Fibroblast of peridontal ligament (primary cell): Measurements from ENCODE around the gene NPY4R2.
"Not testable (repeated sequence)": the region's sequence is repeated elsewhere in the genome, so short reads cannot be mapped to it uniquely, and the experiment has no call there.

ENCODE experiments used
- DNase-seq: peaks from one replicate; pipeline ENCODE4 v3.0.0-alpha.2; 2010; ENCODE audit errors: extremely low read depth

NPY4R2 gene, protein sequence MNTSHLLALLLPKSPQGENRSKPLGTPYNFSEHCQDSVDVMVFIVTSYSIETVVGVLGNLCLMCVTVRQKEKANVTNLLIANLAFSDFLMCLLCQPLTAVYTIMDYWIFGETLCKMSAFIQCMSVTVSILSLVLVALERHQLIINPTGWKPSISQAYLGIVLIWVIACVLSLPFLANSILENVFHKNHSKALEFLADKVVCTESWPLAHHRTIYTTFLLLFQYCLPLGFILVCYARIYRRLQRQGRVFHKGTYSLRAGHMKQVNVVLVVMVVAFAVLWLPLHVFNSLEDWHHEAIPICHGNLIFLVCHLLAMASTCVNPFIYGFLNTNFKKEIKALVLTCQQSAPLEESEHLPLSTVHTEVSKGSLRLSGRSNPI

DNA sequence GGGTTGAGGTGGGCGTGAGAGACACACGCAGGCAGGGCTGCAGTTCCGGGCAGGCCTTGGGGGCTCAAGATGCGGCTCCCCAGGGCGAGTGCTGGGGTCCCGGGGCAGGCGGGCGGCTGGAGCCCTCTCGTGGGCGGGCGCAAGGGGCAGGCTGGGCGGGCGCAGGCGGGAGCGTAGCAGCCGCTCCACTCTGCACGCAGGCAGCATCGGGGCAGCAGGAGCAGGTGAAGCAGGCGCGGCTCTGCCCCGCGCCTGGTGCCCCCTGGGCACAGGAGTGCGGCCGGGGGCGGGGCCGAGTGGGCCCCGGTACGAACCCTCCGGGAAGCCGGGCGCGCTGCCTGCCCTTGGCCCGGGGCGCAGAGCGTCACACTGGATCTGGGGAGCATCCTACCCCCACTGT, at the start of gene NPY4R2:
TSS of gene NPY4R2 (plus strand) at position 188 of the 400 bp plus-strand sequence. CDS start 3,326 bp downstream, outside the sequence.
- DNase-seq: not testable (repeated sequence)

DNA sequence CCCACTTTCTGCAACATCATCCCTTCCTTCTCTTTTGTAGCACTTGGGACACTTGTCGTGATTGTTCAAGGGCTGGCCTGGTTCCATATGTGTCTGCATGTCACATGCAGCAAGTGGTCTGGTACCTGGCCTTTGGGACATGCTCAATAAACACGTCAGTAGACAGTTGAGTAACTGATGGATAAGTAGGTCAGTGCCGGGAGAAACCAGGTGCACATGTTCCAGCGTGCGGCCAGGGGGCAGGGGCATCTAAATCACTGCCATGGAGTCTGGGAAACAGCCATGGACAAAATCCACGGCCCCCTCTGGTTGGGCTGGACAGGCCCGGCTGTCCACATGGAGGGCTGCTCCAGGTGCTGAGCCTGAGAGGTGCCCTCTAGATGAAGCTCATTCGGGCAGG, 47.6 kb upstream of the NPY4R2 start:
- DNase-seq: not testable (repeated sequence)

DNA sequence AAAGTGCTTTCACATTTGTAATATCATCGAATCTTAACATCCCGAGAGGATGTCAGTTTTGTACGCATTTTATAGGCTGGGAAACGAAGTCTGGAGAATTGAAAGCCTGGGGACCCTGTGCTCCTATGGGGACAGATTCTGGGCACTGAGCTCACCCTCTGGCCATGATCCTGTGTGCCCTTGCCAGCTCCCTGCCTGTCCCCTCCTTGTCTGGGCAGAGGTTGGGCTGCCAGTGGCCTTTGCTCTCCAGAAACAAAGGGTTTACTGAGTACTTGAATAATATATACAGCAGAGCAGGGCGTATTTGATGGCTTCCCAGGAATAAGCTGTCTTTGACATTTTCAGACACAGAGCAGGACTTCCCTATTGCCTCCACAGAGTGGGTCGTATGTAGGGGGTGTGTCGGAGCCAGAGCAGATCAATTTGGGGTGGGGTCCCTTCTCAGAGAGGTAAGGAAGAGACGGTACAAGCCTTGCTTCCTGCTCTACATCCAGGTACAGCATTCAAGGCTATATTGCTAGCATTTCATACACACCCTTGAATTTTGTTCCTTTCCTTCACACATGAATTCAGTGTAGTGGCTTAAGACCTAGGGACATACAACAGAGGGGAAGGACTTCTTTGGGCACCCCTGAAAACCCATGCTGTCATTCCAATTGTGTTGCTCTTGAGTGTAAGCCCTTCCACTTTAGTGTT, 46.8 kb upstream of the NPY4R2 start:
- not testable (repeated sequence) for DNase-seq

DNA sequence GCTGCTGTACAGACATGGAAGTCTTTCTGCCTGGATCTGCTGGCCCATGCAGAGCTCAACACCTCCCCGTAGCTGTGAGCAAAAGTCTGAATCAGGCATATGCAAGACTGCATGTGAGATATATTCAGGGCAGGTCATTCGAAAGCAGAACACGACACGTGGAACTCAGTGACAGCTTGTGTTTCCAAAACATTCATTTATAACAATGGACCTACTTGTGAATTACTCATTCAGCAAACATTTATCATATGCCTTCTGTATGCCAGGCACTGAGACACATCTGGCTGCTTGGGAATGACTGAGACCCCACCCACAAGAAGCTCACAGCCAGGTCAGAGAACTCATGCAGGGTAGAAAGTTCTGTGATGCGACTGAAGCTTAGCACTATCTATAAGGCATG, 46.2 kb upstream of the NPY4R2 start:
- DNase-seq: not testable (repeated sequence)

DNA sequence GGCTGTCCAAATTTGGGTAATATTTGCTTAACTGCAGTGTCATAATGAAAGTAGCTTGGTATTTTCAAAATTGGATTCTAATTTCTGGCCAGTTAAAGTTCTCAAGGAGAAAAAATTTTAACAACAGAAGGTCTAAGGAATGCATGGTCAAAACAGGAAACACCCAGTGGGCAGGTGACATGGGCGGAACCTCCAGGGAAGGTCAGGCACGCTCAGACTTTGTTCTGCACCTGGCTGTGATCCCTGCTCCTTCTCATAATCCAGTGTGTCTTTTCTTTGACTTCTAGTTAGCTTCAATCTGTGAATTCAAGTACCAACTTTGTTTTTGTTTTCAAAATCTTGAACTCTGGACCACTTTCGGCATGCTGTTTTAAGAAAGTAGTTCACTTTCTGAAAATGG, 34.2 kb upstream of the NPY4R2 start:
- DNase-seq: not testable (repeated sequence)

DNA sequence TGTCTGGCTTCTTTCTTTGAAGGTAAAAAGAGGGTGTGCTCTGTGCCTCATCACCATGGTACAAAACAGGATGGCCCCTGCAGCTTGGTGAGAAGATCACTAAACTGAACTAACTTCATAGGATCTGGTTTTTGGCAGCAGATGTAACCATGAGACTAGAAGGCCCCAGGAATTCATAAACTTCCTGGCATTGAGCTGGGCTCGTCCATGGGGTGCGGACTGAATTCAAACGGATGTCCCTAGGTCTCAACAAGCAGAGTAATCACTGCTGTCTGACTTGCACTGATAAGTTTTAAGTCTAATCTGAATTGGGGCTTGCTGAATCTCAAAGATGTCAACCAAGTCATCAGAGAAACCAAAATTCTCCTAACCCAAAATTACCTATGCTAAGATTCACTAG, 33.5 kb upstream of the NPY4R2 start:
- DNase-seq: not testable (repeated sequence)

DNA sequence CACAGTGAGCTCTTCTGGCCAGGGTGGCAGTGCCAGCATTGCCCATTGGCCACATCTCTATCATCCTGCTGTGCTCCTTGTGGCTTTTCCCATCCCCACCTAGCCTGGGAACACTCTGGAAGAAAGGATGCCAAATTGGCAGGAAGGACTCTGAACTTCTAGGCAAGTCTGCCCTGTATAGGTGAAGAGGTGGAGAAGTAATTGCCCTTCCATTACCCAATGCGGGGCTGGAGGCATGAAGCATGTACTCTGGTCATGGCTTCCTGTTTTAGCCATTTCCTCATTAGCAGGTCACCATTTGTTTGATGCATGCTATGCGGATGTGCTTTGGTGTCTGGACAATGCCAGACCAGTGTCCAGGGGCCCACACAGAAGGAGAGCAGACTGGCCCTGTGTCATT, 32.1 kb upstream of the NPY4R2 start:
- not testable (repeated sequence) for DNase-seq

DNA sequence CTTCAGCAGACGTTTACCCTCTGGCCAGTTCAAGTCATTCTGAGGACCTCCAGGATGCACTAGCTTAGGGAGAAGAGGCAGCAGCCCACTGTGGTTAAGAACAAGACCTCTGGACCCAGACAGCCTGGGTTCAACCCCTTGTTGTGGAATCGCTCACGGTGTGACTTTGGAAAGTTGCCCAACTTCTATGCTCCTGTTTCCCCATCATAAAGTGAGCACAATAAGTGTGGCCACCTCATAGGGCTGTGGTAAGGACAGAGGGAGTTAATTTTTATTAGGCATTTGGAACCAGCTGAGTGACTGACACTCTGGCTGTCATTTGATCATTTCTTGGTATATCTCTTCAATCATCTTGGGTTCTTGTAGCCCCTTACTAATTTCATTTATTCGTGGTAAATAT, 31.6 kb upstream of the NPY4R2 start:
- DNase-seq: not testable (repeated sequence)

DNA sequence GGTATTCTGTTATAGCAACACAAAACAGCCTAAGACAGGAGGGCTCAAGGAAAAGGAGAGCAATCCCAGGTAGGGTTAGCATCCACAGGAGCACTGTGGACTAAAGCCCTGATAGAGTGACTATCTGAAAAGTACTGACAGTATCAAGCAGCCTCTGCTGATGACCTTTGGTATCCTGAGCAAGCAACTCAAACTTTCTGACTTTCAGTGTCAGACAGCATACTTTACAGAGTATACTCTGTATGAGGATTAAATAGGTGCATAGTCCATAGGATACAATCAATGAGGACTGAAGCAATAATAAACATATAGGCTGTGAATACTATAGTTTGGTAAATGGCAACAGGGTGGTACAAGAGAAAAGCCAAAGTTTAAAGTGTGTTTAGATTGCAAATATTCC, 27.7 kb upstream of the NPY4R2 start:
- DNase-seq: not testable (repeated sequence)

DNA sequence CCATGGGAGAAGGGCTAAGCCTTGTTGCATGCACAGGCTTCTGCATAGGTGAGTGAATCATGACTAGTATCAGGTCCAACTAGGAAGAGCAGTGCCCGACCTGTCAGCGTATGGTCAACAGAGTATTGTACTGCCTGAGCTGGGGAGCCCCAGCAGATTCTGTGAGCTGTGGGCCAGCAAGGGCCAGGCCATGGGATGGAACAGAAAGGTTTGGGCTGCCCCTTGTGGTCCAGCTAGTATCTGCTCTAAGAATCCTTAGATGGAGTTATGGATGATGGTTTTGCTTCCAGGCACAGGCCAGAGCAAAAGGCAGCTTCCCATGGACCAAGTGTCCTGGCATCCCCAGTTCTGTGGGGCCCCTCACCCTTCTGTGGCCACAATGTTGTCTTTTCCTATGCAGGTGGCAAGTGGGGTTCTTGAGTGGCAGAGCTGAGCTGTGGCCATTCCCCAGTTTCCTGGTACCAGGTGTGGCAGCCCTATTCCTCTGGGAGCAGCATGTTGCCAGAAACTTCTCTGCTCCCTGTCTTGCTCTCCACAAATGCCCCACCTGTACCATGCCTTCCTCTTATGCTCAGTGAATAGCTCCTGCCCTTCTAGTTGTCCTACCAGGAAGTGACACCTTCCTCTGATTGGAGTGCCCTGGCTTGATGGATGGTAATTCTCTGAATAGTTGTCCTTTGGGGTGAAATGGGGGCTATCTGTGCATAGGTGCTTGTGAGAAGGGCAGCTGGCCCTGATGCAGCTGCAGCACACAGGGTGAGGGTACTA, 25.8 kb upstream of the NPY4R2 start:
- not testable (repeated sequence) for DNase-seq

DNA sequence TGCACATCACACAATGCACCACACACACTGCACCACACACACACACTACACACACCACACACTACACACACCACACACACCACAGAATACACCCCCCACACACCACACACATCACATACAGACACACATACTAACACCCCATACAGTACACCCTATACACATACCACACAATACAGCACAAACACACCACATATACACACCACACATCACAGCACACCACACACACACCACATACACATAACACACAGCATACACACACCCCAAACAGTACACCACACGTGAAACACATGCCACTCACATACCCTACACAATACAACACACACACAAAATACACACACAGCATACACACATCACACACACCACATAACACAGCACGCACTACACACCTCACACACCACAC, 23.9 kb upstream of the NPY4R2 start:
- DNase-seq: not testable (repeated sequence)

DNA sequence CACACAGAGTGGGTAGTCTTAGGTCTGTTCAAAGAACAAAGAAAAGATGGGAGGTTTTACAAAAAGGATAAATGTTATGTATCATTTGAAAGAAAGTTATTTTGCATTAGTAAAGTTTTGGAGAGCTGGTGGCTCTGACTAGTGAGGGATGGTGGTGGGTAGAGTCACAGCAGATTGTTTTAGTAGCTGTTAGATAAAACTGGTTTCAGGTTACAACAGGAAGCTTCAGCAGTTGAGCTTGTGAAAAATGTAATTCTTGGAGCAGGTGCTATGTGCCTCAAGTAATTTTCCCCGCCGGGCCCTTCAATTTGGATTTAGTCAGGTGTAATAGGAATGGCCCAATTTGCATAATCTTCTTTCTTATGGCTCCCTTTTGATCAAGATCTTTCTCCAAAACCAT, 20.6 kb upstream of the NPY4R2 start:
- DNase-seq: not testable (repeated sequence)

DNA sequence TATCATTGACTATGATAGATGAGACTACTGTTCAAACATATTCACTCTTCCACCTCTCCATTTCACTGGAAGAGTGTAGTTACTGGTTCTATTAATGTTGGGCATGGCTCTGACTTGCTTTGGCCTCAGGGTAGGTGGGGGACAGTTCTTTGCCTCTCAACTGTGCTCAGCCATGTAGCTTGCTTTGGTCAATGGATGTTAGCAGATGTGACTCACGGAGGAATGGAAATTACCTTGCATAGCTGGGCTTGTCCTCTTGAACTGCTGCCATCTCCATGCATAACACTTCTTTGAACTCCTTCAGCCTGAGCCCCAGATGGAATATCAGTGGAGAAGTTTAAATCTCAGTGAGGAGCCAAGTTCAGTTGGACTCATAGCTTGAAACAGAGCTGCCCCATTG, 9.1 kb upstream of the NPY4R2 start:
- DNase-seq: not testable (repeated sequence)

DNA sequence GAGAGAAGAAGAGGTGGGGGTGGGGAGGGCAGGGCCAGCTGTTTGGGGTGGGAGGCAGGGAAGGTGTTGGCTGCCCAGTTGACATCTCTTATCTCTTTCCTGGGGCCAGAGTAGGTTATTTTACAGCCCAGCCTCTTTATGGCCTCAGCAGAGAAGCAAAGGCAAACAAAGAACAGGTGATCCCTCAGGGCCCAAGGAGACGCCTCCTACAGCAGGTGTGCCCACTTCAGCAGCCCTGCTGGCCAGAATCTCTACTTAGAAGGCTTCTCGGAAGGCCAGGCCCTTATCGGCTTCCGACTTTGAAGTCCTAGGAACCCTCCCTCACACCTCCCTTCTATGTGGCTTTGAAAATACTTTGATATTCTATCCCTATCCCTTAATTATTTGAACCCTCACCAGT, 8.0 kb upstream of the NPY4R2 start:
- not testable (repeated sequence) for DNase-seq

DNA sequence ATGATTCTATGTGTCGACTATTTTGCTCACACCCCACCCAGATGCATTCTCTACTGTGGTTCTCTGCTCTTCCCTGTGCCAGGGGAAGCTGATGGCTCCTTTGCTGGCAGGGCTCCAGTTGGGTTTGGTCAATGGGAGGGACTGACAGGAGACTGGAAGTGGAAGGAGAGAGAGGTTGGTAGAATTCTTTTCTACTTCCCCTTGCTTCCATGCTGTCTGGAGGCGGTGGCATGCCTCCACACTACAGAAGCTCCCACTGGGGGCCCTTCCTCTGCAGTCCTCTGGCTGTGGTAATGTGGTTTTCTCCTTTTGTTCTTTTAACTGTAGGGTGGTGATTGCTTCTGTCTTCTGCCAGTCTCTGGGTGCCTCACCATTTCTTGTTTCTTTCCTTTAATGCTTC, 4.4 kb upstream of the NPY4R2 start:
- DNase-seq: not testable (repeated sequence)

DNA sequence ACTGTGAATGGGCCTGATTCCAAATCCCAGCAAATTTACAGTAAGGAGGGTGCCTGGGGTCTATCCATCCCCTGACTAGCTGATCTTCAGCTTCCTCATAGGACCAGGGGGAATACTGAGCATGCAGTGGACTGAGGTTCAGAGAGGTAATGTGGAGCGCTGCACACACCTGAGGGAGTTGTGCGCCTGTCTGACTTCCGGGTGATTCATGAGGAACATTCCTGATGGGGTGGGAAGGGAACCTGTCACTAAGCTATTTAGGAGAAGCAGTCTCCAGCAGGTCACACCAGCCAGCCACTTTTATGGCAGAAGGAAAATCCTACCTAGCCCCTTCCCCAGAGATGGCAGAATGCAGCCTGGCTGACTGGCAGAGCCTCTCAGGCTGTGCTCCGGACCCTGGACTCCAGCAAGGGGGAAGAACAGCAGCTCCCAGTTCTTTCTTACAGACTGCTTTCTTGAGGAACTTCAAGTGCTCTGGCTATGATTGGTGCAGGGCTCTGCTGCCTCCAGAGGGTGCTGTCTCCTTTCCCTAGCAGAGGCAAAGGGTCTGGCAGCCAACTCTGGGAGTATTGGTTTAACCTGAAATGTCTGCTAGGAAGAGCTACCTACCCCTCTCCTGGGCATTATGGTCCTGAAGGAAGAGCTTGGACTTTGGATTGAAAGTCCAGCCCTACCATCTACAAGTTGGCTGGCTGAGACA, 2.5 kb upstream of the NPY4R2 start:
- not testable (repeated sequence) for DNase-seq

DNA sequence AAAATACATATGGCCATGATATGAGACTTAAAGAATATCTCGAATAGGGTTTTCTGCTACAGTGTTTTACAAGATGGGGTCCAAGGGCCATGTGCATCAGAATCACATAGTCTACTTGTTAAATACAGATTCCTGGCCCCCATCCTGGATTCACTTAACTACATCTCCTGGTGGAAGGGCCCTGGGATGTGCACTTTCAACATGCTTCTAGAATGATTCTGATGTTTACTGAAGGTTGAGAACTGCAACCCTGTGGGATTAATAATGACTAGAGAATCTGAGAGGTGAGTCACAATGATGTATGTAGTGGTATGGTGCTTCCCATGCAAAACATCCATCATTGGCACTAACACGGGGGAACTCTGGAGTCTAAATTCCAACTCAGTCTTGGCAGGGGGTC, 2.1 kb downstream of the NPY4R2 start:
- not testable (repeated sequence) for DNase-seq

DNA sequence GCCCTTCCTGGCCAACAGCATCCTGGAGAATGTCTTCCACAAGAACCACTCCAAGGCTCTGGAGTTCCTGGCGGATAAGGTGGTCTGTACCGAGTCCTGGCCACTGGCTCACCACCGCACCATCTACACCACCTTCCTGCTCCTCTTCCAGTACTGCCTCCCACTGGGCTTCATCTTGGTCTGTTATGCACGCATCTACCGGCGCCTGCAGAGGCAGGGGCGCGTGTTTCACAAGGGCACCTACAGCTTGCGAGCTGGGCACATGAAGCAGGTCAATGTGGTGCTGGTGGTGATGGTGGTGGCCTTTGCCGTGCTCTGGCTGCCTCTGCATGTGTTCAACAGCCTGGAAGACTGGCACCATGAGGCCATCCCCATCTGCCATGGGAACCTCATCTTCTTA, 4.0 kb downstream of the NPY4R2 start:
- DNase-seq: not testable (repeated sequence)

DNA sequence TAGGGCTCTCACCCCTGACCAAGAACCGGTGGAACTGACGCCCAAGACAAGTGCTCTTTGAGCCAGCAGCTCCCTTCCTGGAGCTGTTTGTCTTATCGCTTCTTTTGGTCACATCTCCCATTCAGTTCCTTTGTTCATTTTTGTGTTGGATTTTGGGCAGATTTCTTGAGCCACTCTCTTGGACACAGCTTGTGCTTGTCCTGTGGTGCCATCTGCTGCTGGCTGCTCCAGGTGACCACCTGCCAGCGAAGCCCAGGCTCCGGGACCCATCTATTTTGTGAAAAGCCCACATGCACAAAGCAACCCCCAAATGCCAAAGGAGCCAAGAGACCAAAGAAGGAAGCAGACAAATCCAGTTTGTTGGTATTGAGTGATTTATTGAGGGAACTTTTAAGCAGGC, 6.2 kb downstream of the NPY4R2 start:
- not testable (repeated sequence) for DNase-seq

DNA sequence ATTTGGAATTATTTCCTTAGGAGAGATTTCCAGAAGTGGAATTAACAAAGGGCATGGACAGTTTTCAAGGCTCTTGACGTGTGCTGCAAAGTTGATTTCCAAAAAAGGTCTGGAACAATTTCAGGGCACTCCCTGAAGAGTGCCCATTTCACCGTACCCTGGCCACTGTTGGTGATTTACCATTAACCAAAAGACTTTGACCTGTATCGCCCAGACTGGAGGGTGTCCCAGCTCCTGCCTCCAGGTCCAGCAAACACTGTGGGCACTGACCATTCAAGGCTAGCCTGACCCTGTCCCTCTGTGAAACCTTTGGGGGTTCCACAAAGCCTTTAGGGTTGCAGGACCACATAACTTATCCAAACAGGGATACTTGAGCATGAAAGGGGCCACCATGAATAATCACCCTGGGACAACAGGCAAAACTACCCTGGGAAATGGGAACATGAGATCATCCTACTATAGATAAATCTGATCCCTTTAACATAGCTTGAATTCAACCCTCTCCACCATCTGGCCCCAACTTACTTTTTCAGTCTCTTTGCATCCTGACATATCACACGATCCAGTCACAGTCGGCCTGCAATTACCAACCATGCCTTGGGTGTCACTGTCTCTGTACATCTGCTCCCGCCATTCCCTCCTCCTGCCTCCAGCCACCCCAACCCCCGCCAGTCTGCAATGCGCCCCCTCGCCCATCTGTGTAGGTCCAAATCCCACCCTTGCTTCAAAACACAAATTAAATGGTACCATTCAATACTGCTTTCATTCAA, 8.9 kb downstream of the NPY4R2 start:
- DNase-seq: not testable (repeated sequence)

DNA sequence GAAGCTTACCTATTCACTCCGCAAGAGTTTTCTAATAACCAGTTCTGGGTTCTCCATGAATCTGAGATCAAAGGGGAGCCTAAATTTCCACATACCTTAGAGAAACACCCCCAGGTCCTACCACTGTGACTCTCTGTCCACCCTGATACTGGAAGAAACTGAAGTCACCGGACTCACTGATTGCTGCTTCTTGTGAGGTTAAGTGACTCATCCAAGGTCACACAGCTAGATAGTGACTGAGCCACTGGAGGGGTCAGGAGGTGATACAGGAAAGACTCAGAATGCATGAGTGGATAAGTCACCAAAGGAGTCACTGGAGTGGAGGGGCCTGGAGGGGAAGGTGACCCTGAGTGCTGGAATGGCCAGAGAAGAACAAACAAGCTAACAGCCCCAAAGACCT, 9.8 kb downstream of the NPY4R2 start:
- DNase-seq: not testable (repeated sequence)
